ENCODE measurements around the gene SMS. TPM values are rescaled to one million over a fixed set of nuclear protein-coding genes. Genes with fewer than 3 reads are reported as not detected.

Gene SMS
- 201 to 249 TPM (median 208 TPM) in 5 replicates for total RNA-seq (2022; extraction: Qiagen RNA extraction; ENCODE audit: low read depth)

GRCh38 chrX:21940356-21940829 is at the start of gene SMS:
Gene SMS, plus strand, starts transcription at chrX:21940709. Its CDS starts 116 bp downstream, at chrX:21940825.

GRCh38 chrX:22032084-22032483 is 91.6 kb downstream of the SMS start, which contains the start of gene PHEX:
Gene PHEX, plus strand, starts transcription at chrX:22032325. Its CDS starts 681 bp downstream, at chrX:22033006.

Other genes with a start within 250 kb of the SMS start
- not detected in 5 replicates for gene SMPX, start 182.6 kb upstream of the SMS start, total RNA-seq (2022; extraction: Qiagen RNA extraction; ENCODE audit: low read depth)
- 19.8 to 25.6 TPM (median 24.6 TPM) in 5 replicates for gene MBTPS2, start 101.1 kb upstream of the SMS start, total RNA-seq (2022; extraction: Qiagen RNA extraction; ENCODE audit: low read depth)
- gene YY2, start 84.7 kb upstream of the SMS start, total RNA-seq (2022; extraction: Qiagen RNA extraction; ENCODE audit: low read depth) = 1.5 to 3.0 TPM (median 2.6 TPM) in 5 replicates
- gene PHEX, start 91.6 kb downstream of the SMS start, total RNA-seq (2022; extraction: Qiagen RNA extraction; ENCODE audit: low read depth) = 0.27 to 0.44 TPM (median 0.36 TPM) in 5 replicates

Data from A549 treated with CpdA at 1 μM for 4 hours (cell line).